Mesodermal cell (in vitro differentiated cells): ENCODE results near the gene USP17L29.
"Not testable (repeated sequence)": the region's sequence is repeated elsewhere in the genome, so short reads cannot be mapped to it uniquely, and the experiment has no call there.

ENCODE experiments used
- H3K27ac ChIP-seq: 2 replicates; pipeline ENCODE4 v1.7.0; 2013; ENCODE audit warnings: mild to moderate bottlenecking, low read depth, low read length, moderate library complexity; ENCODE audit not compliant: severe bottlenecking
- H3K36me3 ChIP-seq: 2 replicates; pipeline ENCODE4 v1.7.1; 2013; ENCODE audit warnings: mild to moderate bottlenecking, low read length, moderate library complexity; ENCODE audit not compliant: control insufficient read depth, insufficient read depth
- H3K4me1 ChIP-seq: one replicate; pipeline ENCODE4 v1.7.1; 2013; ENCODE audit warnings: mild to moderate bottlenecking, low read length; ENCODE audit not compliant: insufficient read depth, control insufficient read depth, poor library complexity, severe bottlenecking
- H3K4me3 ChIP-seq: 2 replicates; pipeline ENCODE4 v1.7.0; 2013; ENCODE audit warnings: low read length, control low read depth, mild to moderate bottlenecking; ENCODE audit not compliant: insufficient read depth, poor library complexity, severe bottlenecking; ENCODE audit errors: extremely low read depth
- H3K9me3 ChIP-seq: 2 replicates; pipeline ENCODE4 v1.7.1; 2013; ENCODE audit warnings: mild to moderate bottlenecking, low read length, moderate library complexity; ENCODE audit not compliant: control insufficient read depth
- WGBS, 2 experiments: methylation state at CpG; one replicate each; pipeline ENCODE4 v1.1.5; 2013; ENCODE audit warnings: missing lambda C conversion rate in 2 of 2; ENCODE audit not compliant: insufficient coverage in 2 of 2; 5-methylcytosine and 5-hydroxymethylcytosine counted together

The USP17L29 gene

DNA sequence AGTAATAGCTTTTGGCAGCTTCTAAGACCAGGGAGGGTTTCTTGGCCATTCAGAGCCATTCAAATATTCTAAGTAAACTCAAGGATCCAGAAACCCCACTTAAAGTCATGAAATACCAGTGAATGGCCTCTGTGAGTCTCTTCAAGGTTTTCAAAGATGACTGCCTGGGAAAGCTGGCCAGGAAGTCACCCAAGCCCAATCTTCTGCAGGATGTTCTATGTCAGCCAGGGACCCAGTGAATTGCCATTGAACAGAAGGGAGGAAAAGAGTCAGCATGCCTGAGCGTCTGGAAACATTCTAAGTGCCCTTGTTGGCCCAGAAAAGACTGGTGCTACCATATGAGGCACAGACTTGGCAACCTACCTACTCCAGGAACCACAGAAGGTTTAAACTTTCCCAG, 26.4 kb downstream of the USP17L29 start:
- H3K9me3 ChIP-seq, H3K4me1 ChIP-seq, H3K27ac ChIP-seq, H3K36me3 ChIP-seq, H3K4me3 ChIP-seq: not testable (repeated sequence)
- WGBS, 2 experiments = 30 to 33% methylated on average over 1 of the region's 1 CpG

DNA sequence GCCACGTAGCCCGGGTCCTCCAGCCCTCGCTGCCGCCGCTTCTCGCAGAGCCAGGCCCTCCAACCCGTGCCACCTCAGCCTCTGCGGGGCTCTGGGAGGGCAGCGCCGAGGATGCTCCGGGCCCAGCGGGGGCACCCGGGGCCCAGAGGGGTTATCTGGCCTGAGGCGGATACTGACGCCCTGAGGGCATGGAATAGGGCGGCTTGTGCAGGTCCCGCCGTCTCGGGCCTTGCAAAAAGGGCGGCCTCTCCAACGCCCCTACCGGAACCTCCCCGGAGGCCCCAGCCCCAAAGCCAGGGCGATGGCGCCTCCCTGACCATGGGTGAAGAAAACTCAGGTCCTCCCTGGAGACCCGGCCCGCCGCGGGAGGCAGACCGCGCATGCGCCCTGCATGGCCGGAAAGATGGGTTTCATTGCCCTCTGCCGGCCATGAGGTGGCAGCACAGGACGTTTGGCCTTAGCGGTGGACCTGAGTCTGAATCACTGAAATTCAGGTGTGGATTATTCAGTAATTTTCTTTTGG, 27.6 kb downstream of the USP17L29 start:
- H3K4me3 ChIP-seq = peak overlapping the region; percentile 14
- 49 to 64% methylated on average over 8 to 18 of the region's 36 CpGs for WGBS, 2 experiments
- not testable (repeated sequence) for H3K27ac ChIP-seq, H3K36me3 ChIP-seq, H3K9me3 ChIP-seq, H3K4me1 ChIP-seq

DNA sequence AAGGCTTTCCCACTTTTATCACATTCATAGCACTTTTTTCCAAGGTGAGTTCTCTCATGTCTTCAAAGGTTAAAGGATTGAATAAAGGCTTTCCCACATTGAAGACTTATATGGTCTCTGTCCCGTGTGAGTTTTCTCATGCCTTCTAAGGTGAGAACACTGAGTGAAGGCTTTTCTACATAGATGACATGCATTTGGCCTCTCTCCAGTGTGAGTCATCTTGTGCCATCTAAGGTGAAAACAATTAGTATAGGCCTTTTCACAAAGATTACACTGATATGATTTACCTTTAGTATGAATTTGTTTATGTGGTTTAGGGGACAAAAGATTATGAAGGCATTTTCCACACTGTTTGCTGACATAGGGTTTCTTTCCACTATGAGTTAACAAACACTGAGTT, 30.7 kb downstream of the USP17L29 start:
- no peaks in the 10 kb centered on the region for H3K4me1 ChIP-seq
- no peaks in the 10 kb centered on the region for H3K36me3 ChIP-seq
- H3K9me3 ChIP-seq = no peaks in the 10 kb centered on the region
- no peak overlapping the region for H3K27ac ChIP-seq
- no peak overlapping the region for H3K4me3 ChIP-seq
- WGBS, 2 experiments = 50 to 67% methylated on average over 1 of the region's 1 CpG

DNA sequence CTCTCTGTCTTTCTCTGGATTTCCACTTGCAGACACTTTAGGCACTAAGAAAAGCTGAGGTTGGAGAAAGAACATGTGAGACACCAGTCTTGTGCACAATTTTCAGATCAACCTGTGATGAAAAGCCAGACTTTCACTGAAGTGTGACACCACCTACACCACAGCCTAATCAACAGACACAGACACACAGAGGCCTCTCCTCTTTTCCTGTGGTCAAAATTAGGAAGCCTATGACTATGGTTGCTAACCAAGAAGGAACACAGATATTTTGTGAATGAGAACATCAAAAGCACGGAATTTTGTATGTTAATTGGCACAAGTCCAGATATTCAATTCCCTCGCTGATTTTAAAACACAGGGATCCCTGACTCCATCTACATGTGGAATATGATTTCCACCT, 35.6 kb downstream of the USP17L29 start:
- H3K4me1 ChIP-seq, H3K36me3 ChIP-seq: not testable (repeated sequence)
- 88 to 100% methylated on average over 1 of the region's 2 CpGs for WGBS, 2 experiments

More for the DNA sequence above, 35.6 kb downstream of the USP17L29 start:
- not testable (repeated sequence) for H3K4me3 ChIP-seq, H3K9me3 ChIP-seq, H3K27ac ChIP-seq
